SK-N-SH treated with all-trans-retinoic acid at 6 μM for 48 hours (cell line): ENCODE measurements around the gene IL20RA.

Experiments
- ATAC-seq: fragments of 200-7000 bp; cut with Tn5 transposase; 3 replicates; pipeline ENCODE4 v1.9.1; 2020; ENCODE audit warnings: mild to moderate bottlenecking, moderate library complexity
- ARNTL ChIP-seq: fragments of 450-650 bp; formaldehyde crosslinking; IDR thresholded peaks from 2 replicates; pipeline ENCODE4 v1.5.0; 2020; ENCODE audit warnings: low read depth, mild to moderate bottlenecking, moderate library complexity, borderline replicate concordance
- BACH2 ChIP-seq: fragments of 250-450 bp; sonication (Bioruptor Pico); IDR thresholded peaks from 2 replicates; pipeline ENCODE4 v1.9.0; 2021; ENCODE audit warnings: mild to moderate bottlenecking, borderline replicate concordance
- CSDC2 ChIP-seq: fragments of 250-450 bp; sonication (Bioruptor Pico); IDR thresholded peaks from 2 replicates; pipeline ENCODE4 v1.5.0; 2020; ENCODE audit warnings: mild to moderate bottlenecking, moderate library complexity
- GLIS3 ChIP-seq: fragments of 250-450 bp; sonication (Bioruptor Pico); IDR thresholded peaks from 2 replicates; pipeline ENCODE4 v1.5.0; 2020; ENCODE audit warnings: mild to moderate bottlenecking, moderate library complexity
- OSR1 ChIP-seq: fragments of 250-450 bp; sonication (Bioruptor Pico); IDR thresholded peaks from 2 replicates; pipeline ENCODE4 v1.8.0; 2022; ENCODE audit warnings: moderate library complexity, mild to moderate bottlenecking, inconsistent platforms
- PPARA ChIP-seq: fragments of 250-450 bp; sonication (Bioruptor Pico); IDR thresholded peaks from 2 replicates; pipeline ENCODE4 v1.5.0; 2020; ENCODE audit warnings: mild to moderate bottlenecking, borderline replicate concordance
- SNAI2 ChIP-seq: fragments of 250-450 bp; sonication (Bioruptor Pico); IDR thresholded peaks from 2 replicates; pipeline ENCODE4 v1.5.0; 2020; ENCODE audit warnings: mild to moderate bottlenecking, moderate library complexity
- TCF4 ChIP-seq: fragments of 250-450 bp; sonication (Bioruptor Pico); IDR thresholded peaks from 2 replicates; pipeline ENCODE4 v1.8.0; 2021; ENCODE audit warnings: mild to moderate bottlenecking, moderate library complexity, borderline replicate concordance
- TOX ChIP-seq: fragments of 250-450 bp; sonication (Bioruptor Pico); IDR thresholded peaks from 2 replicates; pipeline ENCODE4 v1.8.0; 2021; ENCODE audit warnings: mild to moderate bottlenecking, moderate library complexity, borderline replicate concordance
- ZC3H10 ChIP-seq: fragments of 250-450 bp; sonication (Bioruptor Pico); IDR thresholded peaks from 2 replicates; pipeline ENCODE4 v1.5.1; 2021; ENCODE audit warnings: mild to moderate bottlenecking, moderate library complexity
- ZNF565 ChIP-seq: fragments of 450-650 bp; formaldehyde crosslinking; conservative IDR thresholded peaks from 2 replicates; pipeline ENCODE4 v1.5.0; 2020; ENCODE audit warnings: low read depth, mild to moderate bottlenecking, moderate library complexity
- ZNF70 ChIP-seq: fragments of 450-650 bp; formaldehyde crosslinking; IDR thresholded peaks from 2 replicates; pipeline ENCODE4 v1.5.0; 2020; ENCODE audit warnings: mild to moderate bottlenecking, moderate library complexity
- TF ChIP-seq, protein P1 (sequence below): fragments of 250-450 bp; sonication (Bioruptor Pico); IDR thresholded peaks from 2 replicates; pipeline ENCODE4 v1.5.1; 2020; ENCODE audit warnings: low read depth, mild to moderate bottlenecking, moderate library complexity
- TF ChIP-seq, protein P2 (sequence below): fragments of 250-450 bp; sonication (Bioruptor Pico); IDR thresholded peaks from 2 replicates; pipeline ENCODE4 v1.8.0; 2021; ENCODE audit warnings: low read depth, mild to moderate bottlenecking, moderate library complexity, borderline replicate concordance
- TF ChIP-seq, protein P3 (sequence below): fragments of 250-450 bp; sonication (Bioruptor Pico); IDR thresholded peaks from 2 replicates; pipeline ENCODE4 v1.5.0; 2020; ENCODE audit warnings: mild to moderate bottlenecking, moderate library complexity
- TF ChIP-seq, protein P4 (sequence below): fragments of 250-450 bp; sonication (Bioruptor Pico); IDR thresholded peaks from 2 replicates; pipeline ENCODE4 v1.5.1; 2021; ENCODE audit warnings: mild to moderate bottlenecking, moderate library complexity

Gene IL20RA

DNA sequence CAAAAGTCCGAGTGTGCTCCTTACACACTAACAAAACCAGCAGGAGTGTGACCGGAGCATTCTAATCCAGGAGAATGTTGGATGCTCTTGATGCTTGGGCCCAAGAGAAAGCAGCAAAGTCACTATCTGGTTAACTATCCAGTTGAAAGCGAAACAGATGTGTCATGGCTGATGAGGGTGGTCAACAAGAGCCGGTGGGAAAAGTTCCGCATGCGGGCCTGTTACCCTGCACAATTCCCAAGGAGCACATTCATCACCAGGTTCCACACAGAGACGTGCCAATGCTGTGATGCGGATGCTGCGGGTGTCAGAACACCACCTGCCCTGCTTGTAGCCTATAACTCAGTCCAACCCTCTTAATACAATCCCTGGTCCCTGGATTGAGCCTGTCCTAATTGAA, 38.7 kb downstream of the IL20RA start:
- TF ChIP-seq, protein P1, sequence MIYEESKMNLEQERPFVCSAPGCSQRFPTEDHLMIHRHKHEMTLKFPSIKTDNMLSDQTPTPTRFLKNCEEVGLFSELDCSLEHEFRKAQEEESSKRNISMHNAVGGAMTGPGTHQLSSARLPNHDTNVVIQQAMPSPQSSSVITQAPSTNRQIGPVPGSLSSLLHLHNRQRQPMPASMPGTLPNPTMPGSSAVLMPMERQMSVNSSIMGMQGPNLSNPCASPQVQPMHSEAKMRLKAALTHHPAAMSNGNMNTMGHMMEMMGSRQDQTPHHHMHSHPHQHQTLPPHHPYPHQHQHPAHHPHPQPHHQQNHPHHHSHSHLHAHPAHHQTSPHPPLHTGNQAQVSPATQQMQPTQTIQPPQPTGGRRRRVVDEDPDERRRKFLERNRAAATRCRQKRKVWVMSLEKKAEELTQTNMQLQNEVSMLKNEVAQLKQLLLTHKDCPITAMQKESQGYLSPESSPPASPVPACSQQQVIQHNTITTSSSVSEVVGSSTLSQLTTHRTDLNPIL (CRISPR knock-in tag), result no peak
- TF ChIP-seq ZNF70, result no peak
- no peak for ATAC-seq

DNA sequence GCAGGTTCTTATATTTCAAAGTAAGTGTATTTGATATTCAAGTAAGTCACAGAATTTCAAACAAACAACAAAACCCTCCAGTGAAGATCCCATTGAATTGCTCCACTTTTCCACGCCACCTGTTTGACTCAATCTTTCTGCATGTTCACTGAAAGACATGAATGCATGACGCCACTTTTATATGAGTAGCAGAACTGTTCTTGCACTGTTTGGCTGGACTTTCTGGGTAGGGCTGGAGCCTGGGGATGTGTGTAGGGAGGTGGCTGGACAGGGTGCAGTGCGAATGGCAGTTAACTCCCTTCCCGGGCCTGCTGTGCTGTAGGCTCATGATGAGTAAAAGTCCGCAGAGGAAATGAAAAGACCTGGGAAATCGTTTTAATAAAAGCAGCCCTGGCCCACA, 39.7 kb downstream of the IL20RA start:
- ATAC-seq, result no peak
- TF ChIP-seq CSDC2 (CRISPR knock-in tag) (no peak), PPARA (CRISPR knock-in tag) (no peak), ZNF565 (CRISPR knock-in tag) (no peak), GLIS3 (CRISPR knock-in tag) (no peak), ZC3H10 (no peak)
- TF ChIP-seq, protein P2, sequence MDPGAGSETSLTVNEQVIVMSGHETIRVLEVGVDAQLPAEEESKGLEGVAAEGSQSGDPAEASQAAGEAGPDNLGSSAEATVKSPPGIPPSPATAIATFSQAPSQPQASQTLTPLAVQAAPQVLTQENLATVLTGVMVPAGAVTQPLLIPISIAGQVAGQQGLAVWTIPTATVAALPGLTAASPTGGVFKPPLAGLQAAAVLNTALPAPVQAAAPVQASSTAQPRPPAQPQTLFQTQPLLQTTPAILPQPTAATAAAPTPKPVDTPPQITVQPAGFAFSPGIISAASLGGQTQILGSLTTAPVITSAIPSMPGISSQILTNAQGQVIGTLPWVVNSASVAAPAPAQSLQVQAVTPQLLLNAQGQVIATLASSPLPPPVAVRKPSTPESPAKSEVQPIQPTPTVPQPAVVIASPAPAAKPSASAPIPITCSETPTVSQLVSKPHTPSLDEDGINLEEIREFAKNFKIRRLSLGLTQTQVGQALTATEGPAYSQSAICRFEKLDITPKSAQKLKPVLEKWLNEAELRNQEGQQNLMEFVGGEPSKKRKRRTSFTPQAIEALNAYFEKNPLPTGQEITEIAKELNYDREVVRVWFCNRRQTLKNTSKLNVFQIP (CRISPR knock-in tag), result no peak
- TF ChIP-seq, protein P1 (CRISPR knock-in tag), result no peak
- TF ChIP-seq, all 23 proteins: peak for 0

DNA sequence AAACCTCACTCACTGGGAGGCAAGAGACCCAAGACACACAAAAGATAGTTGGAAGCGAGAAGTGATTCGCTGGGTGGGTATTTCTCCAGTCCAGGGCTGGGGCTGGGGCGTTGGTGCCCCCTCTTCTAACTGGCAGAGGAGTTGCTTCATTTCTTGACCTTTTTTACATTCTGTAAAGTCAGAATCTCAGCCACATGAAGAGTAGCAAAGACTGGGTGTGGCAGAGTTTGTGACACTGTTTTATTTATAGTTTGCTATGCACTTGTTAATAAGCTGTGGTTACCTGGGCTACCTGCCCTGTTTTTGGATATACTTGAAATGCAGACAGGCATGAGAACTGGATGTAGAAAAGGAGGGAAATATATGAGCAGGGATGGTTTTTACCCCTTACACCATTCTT, 42.3 kb downstream of the IL20RA start:
- ATAC-seq, result no peak
- TF ChIP-seq ARNTL (CRISPR knock-in tag), result no peak
- TF ChIP-seq, protein P3, sequence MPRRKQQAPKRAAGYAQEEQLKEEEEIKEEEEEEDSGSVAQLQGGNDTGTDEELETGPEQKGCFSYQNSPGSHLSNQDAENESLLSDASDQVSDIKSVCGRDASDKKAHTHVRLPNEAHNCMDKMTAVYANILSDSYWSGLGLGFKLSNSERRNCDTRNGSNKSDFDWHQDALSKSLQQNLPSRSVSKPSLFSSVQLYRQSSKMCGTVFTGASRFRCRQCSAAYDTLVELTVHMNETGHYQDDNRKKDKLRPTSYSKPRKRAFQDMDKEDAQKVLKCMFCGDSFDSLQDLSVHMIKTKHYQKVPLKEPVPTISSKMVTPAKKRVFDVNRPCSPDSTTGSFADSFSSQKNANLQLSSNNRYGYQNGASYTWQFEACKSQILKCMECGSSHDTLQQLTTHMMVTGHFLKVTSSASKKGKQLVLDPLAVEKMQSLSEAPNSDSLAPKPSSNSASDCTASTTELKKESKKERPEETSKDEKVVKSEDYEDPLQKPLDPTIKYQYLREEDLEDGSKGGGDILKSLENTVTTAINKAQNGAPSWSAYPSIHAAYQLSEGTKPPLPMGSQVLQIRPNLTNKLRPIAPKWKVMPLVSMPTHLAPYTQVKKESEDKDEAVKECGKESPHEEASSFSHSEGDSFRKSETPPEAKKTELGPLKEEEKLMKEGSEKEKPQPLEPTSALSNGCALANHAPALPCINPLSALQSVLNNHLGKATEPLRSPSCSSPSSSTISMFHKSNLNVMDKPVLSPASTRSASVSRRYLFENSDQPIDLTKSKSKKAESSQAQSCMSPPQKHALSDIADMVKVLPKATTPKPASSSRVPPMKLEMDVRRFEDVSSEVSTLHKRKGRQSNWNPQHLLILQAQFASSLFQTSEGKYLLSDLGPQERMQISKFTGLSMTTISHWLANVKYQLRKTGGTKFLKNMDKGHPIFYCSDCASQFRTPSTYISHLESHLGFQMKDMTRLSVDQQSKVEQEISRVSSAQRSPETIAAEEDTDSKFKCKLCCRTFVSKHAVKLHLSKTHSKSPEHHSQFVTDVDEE (CRISPR knock-in tag), result no peak
- TF ChIP-seq, protein P4, sequence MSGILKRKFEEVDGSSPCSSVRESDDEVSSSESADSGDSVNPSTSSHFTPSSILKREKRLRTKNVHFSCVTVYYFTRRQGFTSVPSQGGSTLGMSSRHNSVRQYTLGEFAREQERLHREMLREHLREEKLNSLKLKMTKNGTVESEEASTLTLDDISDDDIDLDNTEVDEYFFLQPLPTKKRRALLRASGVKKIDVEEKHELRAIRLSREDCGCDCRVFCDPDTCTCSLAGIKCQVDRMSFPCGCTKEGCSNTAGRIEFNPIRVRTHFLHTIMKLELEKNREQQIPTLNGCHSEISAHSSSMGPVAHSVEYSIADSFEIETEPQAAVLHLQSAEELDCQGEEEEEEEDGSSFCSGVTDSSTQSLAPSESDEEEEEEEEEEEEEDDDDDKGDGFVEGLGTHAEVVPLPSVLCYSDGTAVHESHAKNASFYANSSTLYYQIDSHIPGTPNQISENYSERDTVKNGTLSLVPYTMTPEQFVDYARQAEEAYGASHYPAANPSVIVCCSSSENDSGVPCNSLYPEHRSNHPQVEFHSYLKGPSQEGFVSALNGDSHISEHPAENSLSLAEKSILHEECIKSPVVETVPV (CRISPR knock-in tag), result no peak
- TF ChIP-seq OSR1, result no peak
- TF ChIP-seq ZC3H10, result no peak
- TF ChIP-seq CSDC2 (CRISPR knock-in tag), result no peak
- TF ChIP-seq ZNF70, result no peak
- TF ChIP-seq TCF4 (CRISPR knock-in tag), result no peak
- TF ChIP-seq, all 23 proteins: peak for 0

DNA sequence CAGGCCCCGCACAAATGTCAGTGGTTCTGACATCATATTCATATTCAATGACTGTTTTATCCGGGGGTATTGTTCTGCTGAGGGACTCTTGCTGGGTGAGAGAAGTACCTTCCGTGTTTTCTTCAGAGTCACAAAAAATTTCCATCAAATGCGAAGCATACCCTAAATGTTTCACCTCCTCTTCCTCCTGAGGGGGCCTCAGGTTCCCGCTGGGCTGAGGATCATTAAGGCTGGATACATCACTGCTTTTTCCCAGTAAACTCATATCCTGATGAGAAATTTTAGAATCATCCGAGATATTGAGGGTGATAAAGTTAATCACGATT, 42.8 kb downstream of the IL20RA start:
- no peak for TF ChIP-seq TOX (CRISPR knock-in tag)
- TF ChIP-seq, protein P3 (CRISPR knock-in tag), result no peak
- TF ChIP-seq SNAI2 (CRISPR knock-in tag), result no peak
- no peak for TF ChIP-seq BACH2 (CRISPR knock-in tag)
- TF ChIP-seq, all 23 proteins: peak for 0
- ATAC-seq, result no peak
